Measurements from ENCODE around the gene FAM229A. TPM values are rescaled to one million over a fixed set of nuclear protein-coding genes. Genes with fewer than 3 reads are reported as not detected.

Gene FAM229A
- total RNA-seq, 1 donor from 2014 or later, result 12.9 TPM

GRCh38 chr1:32334274-32334861, 27.9 kb downstream of the FAM229A start:
- Mint-ChIP-seq H3K36me3 (peaks cover 15% of the 10 kb centered on the region), H3K4me1 (peaks cover 37% of the 10 kb centered on the region), H3K9me3 (no peaks in the 10 kb centered on the region), H3K27ac (peak overlapping the region; percentile 94), H3K4me3 (peak overlapping the region; percentile 94), H3K27me3 (ENCODE audit: low read depth) (peaks cover 2% of the 10 kb centered on the region)
- DNase-seq (ENCODE audit: low spot score in 2 of 2, unreplicated experiment in 2 of 2), result no peak
- TF ChIP-seq CTCF (IDR thresholded peaks at IDR 0.05; ENCODE audit: unreplicated experiment), result no peak

GRCh38 chr1:32333251-32333963, 28.9 kb downstream of the FAM229A start:
- DNase-seq (ENCODE audit: low spot score in 2 of 2, unreplicated experiment in 2 of 2), result no peak

GRCh38 chr1:32332290-32333079, 29.8 kb downstream of the FAM229A start:
- TF ChIP-seq CTCF (IDR thresholded peaks at IDR 0.05; ENCODE audit: unreplicated experiment), result no peak
- H3K27ac Mint-ChIP-seq, result peak overlapping the region; percentile 90
- H3K36me3 Mint-ChIP-seq, result peaks cover 23% of the 10 kb centered on the region
- peaks cover 37% of the 10 kb centered on the region for H3K4me1 Mint-ChIP-seq
- H3K9me3 Mint-ChIP-seq, result no peaks in the 10 kb centered on the region
- DNase-seq (ENCODE audit: low spot score in 2 of 2, unreplicated experiment in 2 of 2), result peak in 1 of 2 experiments; percentile 52
- H3K27me3 Mint-ChIP-seq (ENCODE audit: low read depth), result no peaks in the 10 kb centered on the region
- peak overlapping the region; percentile 38 for H3K4me3 Mint-ChIP-seq

More at GRCh38 chr1:32333251-32333963, 28.9 kb downstream of the FAM229A start:
- H3K4me3 Mint-ChIP-seq, result peak overlapping the region; percentile 94
- H3K27me3 Mint-ChIP-seq (ENCODE audit: low read depth), result peaks cover 2% of the 10 kb centered on the region
- H3K9me3 Mint-ChIP-seq, result no peaks in the 10 kb centered on the region
- peaks cover 17% of the 10 kb centered on the region for H3K36me3 Mint-ChIP-seq
- no peak for TF ChIP-seq CTCF (IDR thresholded peaks at IDR 0.05; ENCODE audit: unreplicated experiment)
- H3K4me1 Mint-ChIP-seq, result peaks cover 37% of the 10 kb centered on the region
- peak overlapping the region; percentile 80 for H3K27ac Mint-ChIP-seq

- H3K36me3 Mint-ChIP-seq, result peaks cover 25% of the 10 kb centered on the region
- H3K4me3 Mint-ChIP-seq, result no peak overlapping the region
These were observed 30.7 kb downstream of the FAM229A start for GRCh38 chr1:32331549-32331948.

More at GRCh38 chr1:32331549-32331948, 30.7 kb downstream of the FAM229A start:
- H3K4me1 Mint-ChIP-seq, result peaks cover 37% of the 10 kb centered on the region
- no peak for TF ChIP-seq CTCF (IDR thresholded peaks at IDR 0.05; ENCODE audit: unreplicated experiment)
- no peaks in the 10 kb centered on the region for H3K27me3 Mint-ChIP-seq (ENCODE audit: low read depth)
- DNase-seq (ENCODE audit: low spot score in 2 of 2, unreplicated experiment in 2 of 2), result no peak
- peak overlapping the region; percentile 90 for H3K27ac Mint-ChIP-seq
- no peaks in the 10 kb centered on the region for H3K9me3 Mint-ChIP-seq

Measured in mesothelial cell of epicardium (in vitro differentiated cells).